Lung (tissue), 12 donors: ENCODE data around the gene RBX1. TPM values are rescaled to one million over a fixed set of nuclear protein-coding genes. Genes with fewer than 3 reads are reported as not detected.

Source experiments
- ATAC-seq: fragments of 200-7000 bp; cut with Tn5 transposase; one replicate; pipeline ENCODE4 v1.9.1; 2020; ENCODE audit warnings: moderate number of reproducible peaks; ENCODE audit not compliant: insufficient read depth, low FRiP score
- DNase-seq, 3 donors: peaks; one replicate each; pipeline ENCODE4 v3.0.0-alpha.2; 2013 to 2017
- H3K27ac ChIP-seq, 2 donors: one replicate each; pipeline ENCODE4 v1.5.1; 2013; ENCODE audit warnings: mild to moderate bottlenecking in 2 of 2, moderate library complexity in 2 of 2, control low read depth in 1 of 2, inconsistent platforms in 1 of 2, low read depth in 1 of 2, low read length in 1 of 2
- H3K27me3 ChIP-seq, 3 donors: one replicate each; pipeline ENCODE4 v1.5.1; 2013; ENCODE audit warnings: low read length in 2 of 3; ENCODE audit not compliant: control insufficient read depth in 3 of 3, insufficient read depth in 3 of 3
- H3K36me3 ChIP-seq, 4 donors: one replicate each; pipeline ENCODE4 v1.5.1; 2013; ENCODE audit warnings: low read length in 4 of 4, mild to moderate bottlenecking in 1 of 4, moderate library complexity in 1 of 4; ENCODE audit not compliant: control insufficient read depth in 4 of 4, insufficient read depth in 4 of 4
- H3K4me1 ChIP-seq, 5 donors: one replicate each; pipeline ENCODE4 v1.5.1; 2013; ENCODE audit warnings: low read length in 5 of 5, mild to moderate bottlenecking in 2 of 5, moderate library complexity in 1 of 5; ENCODE audit not compliant: control insufficient read depth in 5 of 5, insufficient read depth in 5 of 5
- H3K4me3 ChIP-seq: one replicate; pipeline ENCODE4 v1.5.1; 2013; ENCODE audit warnings: mild to moderate bottlenecking, control low read depth, moderate library complexity
- H3K9ac ChIP-seq, 2 donors: one replicate each; pipeline ENCODE4 v1.5.1; 2013; ENCODE audit warnings: low read length in 2 of 2, control low read depth in 1 of 2; ENCODE audit not compliant: insufficient read depth in 1 of 2
- H3K9me3 ChIP-seq, 4 donors: one replicate each; pipeline ENCODE4 v1.5.1; 2013; ENCODE audit warnings: low read length in 3 of 4, mild to moderate bottlenecking in 1 of 4, moderate library complexity in 1 of 4; ENCODE audit not compliant: control insufficient read depth in 4 of 4, insufficient read depth in 3 of 4
- WGBS, 2 donors: extraction: QIAGEN DNeasy Blood & Tissue Kit; methylation state at CpG; one replicate each; pipeline ENCODE4 v1.1.7; 2013; 5-methylcytosine and 5-hydroxymethylcytosine counted together
- polyA plus RNA-seq, 2 donors: library from polyadenylated mRNA; stranded (reverse); fragments of 200-250 nt; gene quantifications; one replicate each; pipeline ENCODE4 v1.2.1, GENCODE V29; 2013
- total RNA-seq, 2 donors: library from RNA; depleted of rRNA in 1 of 2; stranded (reverse); fragments of >200 nt in 1 of 2; gene quantifications; one replicate each; pipeline ENCODE4 v1.2.1, GENCODE V29; 2014 to 2021
- TF ChIP-seq, protein P1 (sequence below): IDR thresholded peaks from 2 replicates; pipeline ENCODE4 v1.5.1; 2012; ENCODE audit warnings: mild to moderate bottlenecking; ENCODE audit errors: control extremely low read depth, extremely low read depth
- donor health status: control.
- donor health status: control.
- donor health status: Bipolar disorder and iron deficiency.
- donor health status: healthy.
- donor health status: DM: yes; HTN: yes; CAD: no.

The RBX1 gene
- total and polyA plus RNA-seq, 4 donors = 44.8 to 144 (median 64.0) TPM

DNA sequence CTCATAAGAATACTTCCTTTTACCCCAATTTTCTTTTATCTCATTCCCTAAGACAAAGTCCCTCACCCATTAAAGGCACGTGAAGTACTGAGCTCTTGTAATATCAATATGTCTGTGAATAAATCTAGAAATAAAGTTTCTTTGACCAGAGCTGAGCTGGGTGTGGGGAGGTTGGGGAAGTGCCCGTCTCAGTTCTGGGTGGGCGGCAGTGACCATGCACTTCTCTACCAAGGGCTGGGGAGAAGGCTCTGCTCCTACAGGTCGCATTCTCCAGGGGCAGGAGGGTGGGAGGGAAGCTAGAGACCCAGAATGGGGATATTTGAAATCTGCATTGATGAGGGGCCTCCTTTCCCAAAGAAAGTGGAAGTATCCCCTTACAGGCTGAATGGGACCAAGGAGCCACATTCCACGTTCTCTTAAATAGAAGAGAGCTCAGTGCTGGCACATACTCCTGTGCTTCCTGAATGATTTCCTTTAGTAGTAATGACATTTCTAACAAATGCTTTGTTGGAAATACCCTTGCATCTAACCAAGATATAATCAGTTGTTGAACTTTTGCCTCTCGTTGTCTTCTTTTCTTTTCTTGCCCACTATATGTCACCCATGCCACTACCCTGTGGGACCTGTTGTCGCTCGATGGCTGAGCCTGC lies 16.1 kb downstream of the RBX1 start:
- TF ChIP-seq, protein P1, sequence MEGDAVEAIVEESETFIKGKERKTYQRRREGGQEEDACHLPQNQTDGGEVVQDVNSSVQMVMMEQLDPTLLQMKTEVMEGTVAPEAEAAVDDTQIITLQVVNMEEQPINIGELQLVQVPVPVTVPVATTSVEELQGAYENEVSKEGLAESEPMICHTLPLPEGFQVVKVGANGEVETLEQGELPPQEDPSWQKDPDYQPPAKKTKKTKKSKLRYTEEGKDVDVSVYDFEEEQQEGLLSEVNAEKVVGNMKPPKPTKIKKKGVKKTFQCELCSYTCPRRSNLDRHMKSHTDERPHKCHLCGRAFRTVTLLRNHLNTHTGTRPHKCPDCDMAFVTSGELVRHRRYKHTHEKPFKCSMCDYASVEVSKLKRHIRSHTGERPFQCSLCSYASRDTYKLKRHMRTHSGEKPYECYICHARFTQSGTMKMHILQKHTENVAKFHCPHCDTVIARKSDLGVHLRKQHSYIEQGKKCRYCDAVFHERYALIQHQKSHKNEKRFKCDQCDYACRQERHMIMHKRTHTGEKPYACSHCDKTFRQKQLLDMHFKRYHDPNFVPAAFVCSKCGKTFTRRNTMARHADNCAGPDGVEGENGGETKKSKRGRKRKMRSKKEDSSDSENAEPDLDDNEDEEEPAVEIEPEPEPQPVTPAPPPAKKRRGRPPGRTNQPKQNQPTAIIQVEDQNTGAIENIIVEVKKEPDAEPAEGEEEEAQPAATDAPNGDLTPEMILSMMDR = no peak
- Histone ChIP-seq H3K4me3 (no peak overlapping the region), H3K27ac (no peak overlapping the region), H3K4me1 (peaks cover 0 to 7% (median 0%) of the 10 kb centered on the region in 5 donors), H3K9me3 (no peaks in the 10 kb centered on the region), H3K27me3 (no peaks in the 10 kb centered on the region), H3K9ac (no peak overlapping the region), H3K36me3 (peaks cover 27 to 33% (median 30%) of the 10 kb centered on the region in 4 donors)
- DNase-seq (no peak), ATAC-seq (no peak)
- 50 to 69% methylated on average over 8 of the region's 8 CpGs for WGBS, 2 donors

DNA sequence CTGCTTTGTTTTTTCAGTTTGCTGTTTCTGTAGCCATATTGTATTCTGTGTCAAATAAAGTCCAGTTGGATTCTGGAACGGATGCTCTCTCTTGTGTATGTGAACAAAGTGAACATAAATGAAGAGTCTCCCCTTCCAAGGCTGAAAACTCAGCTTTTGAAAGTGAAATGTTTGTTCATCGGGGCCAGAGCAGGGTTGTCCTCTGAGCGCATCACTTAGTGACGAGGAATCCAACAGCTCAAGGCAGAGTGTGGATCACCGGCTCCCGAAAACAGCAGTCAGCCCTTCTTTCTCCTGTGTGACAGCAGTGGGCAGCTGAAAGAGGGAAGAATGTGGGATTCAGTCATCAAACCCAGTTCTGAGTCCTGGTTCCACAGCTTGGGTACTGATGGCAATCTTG lies 21.4 kb downstream of the RBX1 start:
- WGBS, 2 donors = 96 to 97% methylated on average over 6 of the region's 6 CpGs
- DNase-seq = no peak
- no peak for ATAC-seq
- no peaks in the 10 kb centered on the region for H3K9me3 ChIP-seq
- H3K9ac ChIP-seq = no peak overlapping the region
- H3K27me3 ChIP-seq = no peaks in the 10 kb centered on the region
- TF ChIP-seq, protein P1 = no peak
- no peak overlapping the region for H3K4me3 ChIP-seq
- no peaks in the 10 kb centered on the region for H3K4me1 ChIP-seq
- peaks cover 18 to 26% (median 24%) of the 10 kb centered on the region in 4 donors for H3K36me3 ChIP-seq
- H3K27ac ChIP-seq = no peak overlapping the region

DNA sequence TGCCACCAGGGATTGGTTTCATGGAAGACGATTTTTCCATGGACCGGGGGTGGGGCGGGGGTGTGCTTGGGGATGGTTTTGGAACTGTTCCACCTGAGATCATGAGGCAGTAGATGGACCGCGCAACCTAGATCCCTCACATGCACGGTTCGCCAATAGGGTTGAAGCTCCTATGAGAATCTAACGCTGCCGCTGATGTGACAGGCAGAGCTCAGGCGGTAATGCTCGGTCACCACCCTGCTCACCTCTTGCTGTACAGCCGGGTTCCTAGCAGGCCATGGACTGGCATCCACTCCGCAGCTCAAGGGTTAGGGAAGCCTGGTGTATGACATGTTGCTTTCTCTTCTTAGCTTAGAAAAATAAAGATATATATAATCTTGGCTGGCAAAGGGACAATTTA lies 22.0 kb downstream of the RBX1 start:
- Histone ChIP-seq H3K4me1 (no peaks in the 10 kb centered on the region), H3K27me3 (no peaks in the 10 kb centered on the region), H3K9me3 (no peaks in the 10 kb centered on the region), H3K27ac (no peak overlapping the region), H3K36me3 (peaks cover 13 to 24% (median 21%) of the 10 kb centered on the region in 4 donors), H3K9ac (no peak overlapping the region), H3K4me3 (no peak overlapping the region)
- ATAC-seq = no peak
- 97% methylated on average over 13 of the region's 13 CpGs for WGBS, 2 donors
- no peak for DNase-seq
- TF ChIP-seq, protein P1 = no peak

DNA sequence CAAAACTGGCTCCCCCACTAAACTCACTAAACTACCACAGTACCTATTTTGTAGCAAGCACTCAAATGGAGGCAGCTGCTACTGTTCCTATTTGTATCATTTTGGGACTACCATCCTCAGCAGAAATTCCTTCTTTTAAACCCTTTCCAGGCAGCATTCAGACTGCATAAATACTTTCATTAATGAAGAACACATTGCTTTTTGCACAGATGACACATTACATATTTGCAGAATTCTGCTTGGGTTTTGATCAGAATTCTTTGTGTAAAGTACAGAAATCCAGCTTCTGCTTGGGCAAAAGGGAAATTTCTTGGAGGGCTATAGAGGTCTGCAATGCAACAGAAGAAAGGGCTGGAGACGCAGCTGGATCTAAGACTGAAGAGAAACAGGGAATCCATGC lies 24.2 kb downstream of the RBX1 start:
- 76 to 82% methylated on average over 1 of the region's 1 CpG for WGBS, 2 donors
- Histone ChIP-seq H3K4me3 (no peak overlapping the region), H3K36me3 (peaks cover 10 to 15% (median 12%) of the 10 kb centered on the region in 4 donors), H3K27me3 (no peaks in the 10 kb centered on the region), H3K9ac (no peak overlapping the region), H3K4me1 (no peaks in the 10 kb centered on the region), H3K27ac (no peak overlapping the region), H3K9me3 (no peaks in the 10 kb centered on the region)
- ATAC-seq (no peak), DNase-seq (no peak)
- TF ChIP-seq, protein P1 = no peak
